Psoas muscle (tissue), 8 donors: ENCODE data around the gene HPRT1. TPM values are rescaled to one million over a fixed set of nuclear protein-coding genes. Genes with fewer than 3 reads are reported as not detected.

Source experiments
- ATAC-seq, 4 donors: fragments of 200-7000 bp; cut with Tn5 transposase; one replicate each; pipeline ENCODE4 v1.9.1; 2020; ENCODE audit warnings: moderate library complexity in 3 of 4, mild to moderate bottlenecking in 2 of 4
- DNase-seq, 2 donors: peaks; one replicate each; pipeline ENCODE4 v3.0.0-alpha.2; 2020
- H3K27ac ChIP-seq: fragments of 200-600 bp; one replicate; pipeline ENCODE4 v1.8.0; 2022
- H3K27me3 ChIP-seq, 3 donors: fragments of 200-600 bp in 1 of 3; one replicate each; pipeline versions ENCODE4 v1.6.1 to v1.8.0; 2013 to 2022; ENCODE audit warnings: low read length in 2 of 3, mild to moderate bottlenecking in 2 of 3, moderate library complexity in 1 of 3; ENCODE audit not compliant: insufficient read depth in 3 of 3
- H3K36me3 ChIP-seq, 2 donors: fragments of 200-600 bp in 1 of 2; one replicate each; pipeline versions ENCODE4 v1.6.1 to v1.8.0; 2013 to 2022; ENCODE audit warnings: low read depth in 1 of 2, mild to moderate bottlenecking in 1 of 2, moderate library complexity in 1 of 2; ENCODE audit not compliant: insufficient read depth in 1 of 2
- H3K4me1 ChIP-seq: fragments of 200-600 bp; one replicate; pipeline ENCODE4 v1.8.0; 2022
- H3K4me3 ChIP-seq: fragments of 200-600 bp; one replicate; pipeline ENCODE4 v1.8.0; 2022; ENCODE audit warnings: mild to moderate bottlenecking
- H3K9me3 ChIP-seq: fragments of 200-600 bp; one replicate; pipeline ENCODE4 v1.8.0; 2022
- CTCF ChIP-seq: fragments of 200-600 bp; IDR thresholded peaks from one replicate; pipeline ENCODE4 v1.8.0; 2022; ENCODE audit warnings: antibody characterized with exemption
- WGBS, 3 donors: extraction: QIAGEN DNeasy Blood & Tissue Kit; methylation state at CpG; one replicate each; pipeline versions ENCODE4 v1.1.6 to v1.1.7; 2013; 5-methylcytosine and 5-hydroxymethylcytosine counted together
- intact Hi-C, 2 donors: fragments of 100-400 bp; cut with DNase I; formaldehyde crosslinking; loops; one replicate each; pipeline versions ENCODE4 v1.11.0 to v1.14.2; 2022
- polyA plus RNA-seq, 3 donors: library from polyadenylated mRNA; stranded (reverse); fragments of 200-250 nt; gene quantifications; one replicate each; pipeline ENCODE4 v1.2.3, GENCODE V29; 2013
- total RNA-seq, 4 donors: library from RNA; stranded (reverse); fragmentation: NEBNext Ultra II Directional in 2 of 4; extraction: Animal tissue kit (Norgen Biotek cat#: 25700) in 2 of 4; gene quantifications; one replicate each; pipeline versions ENCODE4 v1.2.1 to v1.2.4, GENCODE V29; 2021 to 2023
- donor health status: healthy with polysubstance abuse.
- donor health status: DM: no; HTN: no; CAD: no; lungs with moderate emphysema.
- donor health status: Bipolar disorder and iron deficiency.
- donor health status: healthy.
- donor health status: DM: yes; HTN: yes; CAD: no.
- donor health status: DM: no; HTN: no; CAD: no.
- donor health status: DM: no; HTN: no; CAD: no.
- donor health status: DM: yes; HTN: yes; CAD: no.

Gene HPRT1
- total and polyA plus RNA-seq, 7 donors: 7.9 to 30.0 (median 15.9) TPM

GRCh38 chrX:134469486-134469885 is 9.5 kb downstream of the HPRT1 start:
- no peak for TF ChIP-seq CTCF
- no peak for ATAC-seq
- 46 to 61% (median 60%) methylated on average over 2 of the region's 2 CpGs for WGBS, 3 donors

GRCh38 chrX:134470013-134470412 is 10.0 kb downstream of the HPRT1 start:
- 81 to 100% (median 93%) methylated on average over 1 of the region's 1 CpG for WGBS, 3 donors
- no peak overlapping the region for H3K27ac ChIP-seq
- intact Hi-C loops: no loop called here

More at GRCh38 chrX:134469486-134469885, 9.5 kb downstream of the HPRT1 start:
- H3K4me3 ChIP-seq: no peak overlapping the region
- no peaks in the 10 kb centered on the region for H3K27me3 ChIP-seq
- no peaks in the 10 kb centered on the region for H3K9me3 ChIP-seq
- no peak for DNase-seq
- intact Hi-C loops: no loop called here
- no peaks in the 10 kb centered on the region for H3K4me1 ChIP-seq
- no peak overlapping the region for H3K27ac ChIP-seq
- no peaks in the 10 kb centered on the region for H3K36me3 ChIP-seq

GRCh38 chrX:134472041-134472440 is 12.1 kb downstream of the HPRT1 start:
- H3K9me3 ChIP-seq: no peaks in the 10 kb centered on the region
- H3K27me3 ChIP-seq: no peaks in the 10 kb centered on the region
- H3K4me1 ChIP-seq: no peaks in the 10 kb centered on the region
- no peak for TF ChIP-seq CTCF
- DNase-seq: no peak
- 81 to 97% (median 95%) methylated on average over 6 of the region's 6 CpGs for WGBS, 3 donors
- intact Hi-C loops: no loop called here
- no peak overlapping the region for H3K27ac ChIP-seq
- peaks cover 0 to 14% of the 10 kb centered on the region in 2 donors for H3K36me3 ChIP-seq
- ATAC-seq: no peak
- H3K4me3 ChIP-seq: no peak overlapping the region

More at GRCh38 chrX:134470013-134470412, 10.0 kb downstream of the HPRT1 start:
- H3K27me3 ChIP-seq: no peaks in the 10 kb centered on the region
- no peaks in the 10 kb centered on the region for H3K4me1 ChIP-seq
- H3K36me3 ChIP-seq: peaks cover 0 to under 1% of the 10 kb centered on the region in 2 donors
- H3K4me3 ChIP-seq: no peak overlapping the region
- H3K9me3 ChIP-seq: no peaks in the 10 kb centered on the region
- ATAC-seq (no peak), DNase-seq (no peak)
- no peak for TF ChIP-seq CTCF

GRCh38 chrX:134476284-134476683 is 16.3 kb downstream of the HPRT1 start:
- WGBS, 3 donors: 71 to 92% (median 86%) methylated on average over 1 of the region's 1 CpG
- Histone ChIP-seq H3K36me3 (peaks cover 0 to 14% of the 10 kb centered on the region in 2 donors), H3K4me3 (no peak overlapping the region), H3K9me3 (no peaks in the 10 kb centered on the region), H3K27me3 (no peaks in the 10 kb centered on the region), H3K27ac (no peak overlapping the region), H3K4me1 (no peaks in the 10 kb centered on the region)
- TF ChIP-seq CTCF: no peak
- intact Hi-C loops: no loop called here
- no peak for ATAC-seq
- no peak for DNase-seq

GRCh38 chrX:134478374-134478773 is 18.4 kb downstream of the HPRT1 start:
- ATAC-seq (no peak), DNase-seq (no peak)
- H3K4me1 ChIP-seq: no peaks in the 10 kb centered on the region
- H3K27me3 ChIP-seq: no peaks in the 10 kb centered on the region
- H3K9me3 ChIP-seq: no peaks in the 10 kb centered on the region
- intact Hi-C loops: no loop called here
- peaks cover 0 to 17% of the 10 kb centered on the region in 2 donors for H3K36me3 ChIP-seq
- no peak overlapping the region for H3K4me3 ChIP-seq
- WGBS, 3 donors: 85 to 99% (median 96%) methylated on average over 4 of the region's 4 CpGs
- TF ChIP-seq CTCF: no peak
- H3K27ac ChIP-seq: no peak overlapping the region
